Left ventricle myocardium inferior (tissue), 1 donor: Measurements from ENCODE around the gene TMEM175. TPM values are rescaled to one million over a fixed set of nuclear protein-coding genes. Genes with fewer than 3 reads are reported as not detected.

Experiments
- DNase-seq: peaks from one replicate; pipeline ENCODE4 v3.0.0-alpha.2; 2020
- H3K27ac ChIP-seq: fragments of 200-600 bp; replicated peaks from 2 replicates; pipeline ENCODE4 v1.8.0; 2021
- H3K27me3 ChIP-seq: fragments of 200-600 bp; 2 replicates; pipeline ENCODE4 v1.8.0; 2021; ENCODE audit warnings: low read depth
- H3K36me3 ChIP-seq: fragments of 200-600 bp; 2 replicates; pipeline ENCODE4 v1.8.0; 2021
- H3K4me1 ChIP-seq: fragments of 200-600 bp; 2 replicates; pipeline ENCODE4 v1.8.0; 2021
- H3K4me3 ChIP-seq: fragments of 200-600 bp; 2 replicates; pipeline ENCODE4 v1.8.0; 2021; ENCODE audit warnings: mild to moderate bottlenecking, moderate library complexity
- H3K9me3 ChIP-seq: fragments of 200-600 bp; replicated peaks from 2 replicates; pipeline ENCODE4 v1.8.0; 2021
- intact Hi-C: fragments of 100-400 bp; cut with micrococcal nuclease; formaldehyde crosslinking; loops from one replicate; pipeline ENCODE4 v1.11.0; 2022
- total RNA-seq: library from RNA; stranded (reverse); fragmentation: NEBNext Ultra II Directional; extraction: Animal tissue kit (Norgen Biotek cat#: 25700); gene quantifications from one replicate; pipeline ENCODE4 v1.2.1, GENCODE V29; 2021
- TF ChIP-seq, protein P1 (sequence below): fragments of 200-600 bp; IDR thresholded peaks from 2 replicates; pipeline ENCODE4 v1.8.0; 2021; ENCODE audit warnings: antibody characterized with exemption, mild to moderate bottlenecking, borderline replicate concordance
- donor health status: DM: no; HTN: yes; CAD: no; lungs with severe emphysema.

The TMEM175 gene
- total RNA-seq, 1 donor from 2014 or later, result 20.3 TPM

DNA sequence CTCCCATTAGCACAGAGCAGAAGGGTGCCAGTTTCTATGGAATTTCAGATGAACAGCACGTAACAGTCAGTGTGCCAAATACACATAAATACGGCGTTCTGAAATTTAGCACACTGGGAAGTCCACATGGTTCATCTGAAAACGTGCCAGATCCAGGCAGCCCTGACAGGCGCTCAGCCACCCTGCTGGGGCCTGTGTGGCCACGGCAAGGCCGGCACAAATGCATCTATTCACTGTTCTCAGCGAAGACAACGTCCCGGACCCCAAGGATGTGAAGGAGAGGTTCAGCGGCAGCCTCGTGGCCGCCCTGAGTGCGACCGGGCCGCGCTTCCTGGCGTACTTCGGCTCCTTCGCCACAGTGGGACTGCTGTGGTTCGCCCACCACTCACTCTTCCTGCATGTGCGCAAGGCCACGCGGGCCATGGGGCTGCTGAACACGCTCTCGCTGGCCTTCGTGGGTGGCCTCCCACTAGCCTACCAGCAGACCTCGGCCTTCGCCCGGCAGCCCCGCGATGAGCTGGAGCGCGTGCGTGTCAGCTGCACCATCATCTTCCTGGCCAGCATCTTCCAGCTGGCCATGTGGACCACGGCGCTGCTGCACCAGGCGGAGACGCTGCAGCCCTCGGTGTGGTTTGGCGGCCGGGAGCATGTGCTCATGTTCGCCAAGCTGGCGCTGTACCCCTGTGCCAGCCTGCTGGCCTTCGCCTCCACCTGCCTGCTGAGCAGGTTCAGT lies 25.5 kb downstream of the TMEM175 start:
- Histone ChIP-seq H3K4me3 (no peak overlapping the region), H3K27ac (no peak overlapping the region), H3K9me3 (no peaks in the 10 kb centered on the region), H3K36me3 (peaks cover 54% of the 10 kb centered on the region), H3K27me3 (no peaks in the 10 kb centered on the region), H3K4me1 (no peaks in the 10 kb centered on the region)
- intact Hi-C loops, result no loop called here
- TF ChIP-seq, protein P1, sequence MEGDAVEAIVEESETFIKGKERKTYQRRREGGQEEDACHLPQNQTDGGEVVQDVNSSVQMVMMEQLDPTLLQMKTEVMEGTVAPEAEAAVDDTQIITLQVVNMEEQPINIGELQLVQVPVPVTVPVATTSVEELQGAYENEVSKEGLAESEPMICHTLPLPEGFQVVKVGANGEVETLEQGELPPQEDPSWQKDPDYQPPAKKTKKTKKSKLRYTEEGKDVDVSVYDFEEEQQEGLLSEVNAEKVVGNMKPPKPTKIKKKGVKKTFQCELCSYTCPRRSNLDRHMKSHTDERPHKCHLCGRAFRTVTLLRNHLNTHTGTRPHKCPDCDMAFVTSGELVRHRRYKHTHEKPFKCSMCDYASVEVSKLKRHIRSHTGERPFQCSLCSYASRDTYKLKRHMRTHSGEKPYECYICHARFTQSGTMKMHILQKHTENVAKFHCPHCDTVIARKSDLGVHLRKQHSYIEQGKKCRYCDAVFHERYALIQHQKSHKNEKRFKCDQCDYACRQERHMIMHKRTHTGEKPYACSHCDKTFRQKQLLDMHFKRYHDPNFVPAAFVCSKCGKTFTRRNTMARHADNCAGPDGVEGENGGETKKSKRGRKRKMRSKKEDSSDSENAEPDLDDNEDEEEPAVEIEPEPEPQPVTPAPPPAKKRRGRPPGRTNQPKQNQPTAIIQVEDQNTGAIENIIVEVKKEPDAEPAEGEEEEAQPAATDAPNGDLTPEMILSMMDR, result no peak
- no peak for DNase-seq

DNA sequence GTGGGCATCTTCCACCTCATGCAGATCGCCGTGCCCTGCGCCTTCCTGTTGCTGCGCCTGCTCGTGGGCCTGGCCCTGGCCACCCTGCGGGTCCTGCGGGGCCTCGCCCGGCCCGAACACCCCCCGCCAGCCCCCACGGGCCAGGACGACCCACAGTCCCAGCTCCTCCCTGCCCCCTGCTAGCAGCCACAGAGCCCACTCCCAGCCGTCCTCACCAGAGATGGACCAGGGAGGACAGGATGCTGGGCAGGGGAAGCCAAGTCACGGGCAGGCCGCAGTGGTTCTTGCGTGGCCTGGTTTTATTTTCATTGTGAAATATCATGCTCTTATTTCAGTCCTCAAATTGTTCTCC lies 26.0 kb downstream of the TMEM175 start:
- TF ChIP-seq, protein P1, result no peak
- intact Hi-C loops, result no loop called here
- DNase-seq, result no peak
- H3K27me3 ChIP-seq, result no peaks in the 10 kb centered on the region
- no peaks in the 10 kb centered on the region for H3K4me1 ChIP-seq
- H3K36me3 ChIP-seq, result peaks cover 54% of the 10 kb centered on the region
- H3K9me3 ChIP-seq, result no peaks in the 10 kb centered on the region
- no peak overlapping the region for H3K27ac ChIP-seq
- H3K4me3 ChIP-seq, result no peak overlapping the region

DNA sequence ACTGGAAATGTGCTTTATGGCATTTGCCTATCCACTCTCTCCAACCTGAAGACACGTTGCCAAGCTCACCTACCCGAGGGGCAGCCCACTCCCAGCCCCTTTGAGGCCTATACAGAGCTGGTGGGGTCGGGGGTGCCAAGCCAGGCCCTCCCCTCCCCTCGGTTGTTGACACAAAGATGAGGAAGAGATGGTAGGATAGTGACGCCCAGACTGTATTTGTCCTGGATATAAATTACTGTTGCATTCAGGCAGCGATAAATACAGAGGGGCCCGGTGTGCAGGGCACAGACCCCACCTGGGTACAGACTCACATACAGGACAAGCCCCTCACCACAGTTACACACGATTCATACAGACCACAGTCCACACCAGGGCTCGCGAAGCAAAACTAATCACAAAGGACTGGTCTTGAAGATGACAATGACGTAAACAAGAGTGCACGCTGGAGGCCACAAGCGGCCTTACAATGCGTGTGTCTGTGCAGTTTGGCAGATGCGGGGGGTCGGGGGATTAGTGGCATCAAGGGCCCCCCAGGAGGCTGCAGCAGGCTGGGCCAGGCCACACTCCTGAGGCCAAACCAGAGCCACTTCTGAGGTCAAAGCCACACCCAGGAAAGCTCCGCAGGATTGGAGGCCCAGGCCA lies 26.6 kb downstream of the TMEM175 start:
- Histone ChIP-seq H3K4me3 (no peak overlapping the region), H3K4me1 (no peaks in the 10 kb centered on the region), H3K27ac (no peak overlapping the region), H3K27me3 (no peaks in the 10 kb centered on the region), H3K9me3 (no peaks in the 10 kb centered on the region), H3K36me3 (peaks cover 49% of the 10 kb centered on the region)
- TF ChIP-seq, protein P1, result no peak
- DNase-seq, result no peak
- intact Hi-C loops, result no loop called here

DNA sequence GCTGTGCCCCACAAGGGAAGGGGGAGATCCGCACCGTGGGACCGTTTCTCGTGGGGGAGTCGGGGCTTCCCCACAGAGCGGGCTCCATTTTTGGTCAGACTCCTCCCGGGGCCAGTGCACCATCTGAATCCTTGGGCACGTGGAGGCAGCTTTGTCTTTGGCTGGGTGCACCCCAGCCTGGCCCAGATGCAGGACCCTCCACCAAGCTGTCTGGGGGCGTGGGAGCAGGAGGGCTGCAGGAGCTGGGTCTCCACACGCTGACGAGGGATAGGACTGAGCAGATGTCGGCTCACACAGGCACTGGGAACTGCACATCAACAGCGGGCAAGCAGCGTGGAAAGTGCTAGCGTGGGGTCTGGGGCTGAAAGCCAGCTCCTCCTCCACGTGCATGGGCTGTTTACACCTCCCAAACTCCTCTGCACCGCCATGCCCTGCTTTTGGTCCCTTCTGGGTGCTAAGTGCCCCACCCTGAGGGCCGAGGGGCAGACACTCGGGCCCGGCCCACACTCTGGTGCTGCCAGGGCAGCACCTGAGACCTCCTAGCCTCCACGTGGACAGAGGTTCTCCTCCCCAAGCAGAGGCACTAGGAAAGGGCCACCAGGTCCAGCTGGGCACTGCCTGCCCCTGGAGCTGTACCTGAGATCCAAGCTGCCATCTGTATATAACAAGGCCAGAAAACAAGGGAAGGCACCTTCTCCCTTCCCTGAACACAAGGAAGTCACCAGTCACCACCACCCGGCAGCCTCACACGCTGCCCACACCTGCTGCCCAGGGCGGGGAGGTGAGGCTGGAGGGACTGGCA lies 27.3 kb downstream of the TMEM175 start:
- no peak overlapping the region for H3K4me3 ChIP-seq
- peaks cover 42% of the 10 kb centered on the region for H3K36me3 ChIP-seq
- no peaks in the 10 kb centered on the region for H3K4me1 ChIP-seq
- DNase-seq, result no peak
- H3K27ac ChIP-seq, result no peak overlapping the region
- intact Hi-C loops, result no loop called here
- TF ChIP-seq, protein P1, result no peak
- H3K9me3 ChIP-seq, result no peaks in the 10 kb centered on the region
- H3K27me3 ChIP-seq, result no peaks in the 10 kb centered on the region

DNA sequence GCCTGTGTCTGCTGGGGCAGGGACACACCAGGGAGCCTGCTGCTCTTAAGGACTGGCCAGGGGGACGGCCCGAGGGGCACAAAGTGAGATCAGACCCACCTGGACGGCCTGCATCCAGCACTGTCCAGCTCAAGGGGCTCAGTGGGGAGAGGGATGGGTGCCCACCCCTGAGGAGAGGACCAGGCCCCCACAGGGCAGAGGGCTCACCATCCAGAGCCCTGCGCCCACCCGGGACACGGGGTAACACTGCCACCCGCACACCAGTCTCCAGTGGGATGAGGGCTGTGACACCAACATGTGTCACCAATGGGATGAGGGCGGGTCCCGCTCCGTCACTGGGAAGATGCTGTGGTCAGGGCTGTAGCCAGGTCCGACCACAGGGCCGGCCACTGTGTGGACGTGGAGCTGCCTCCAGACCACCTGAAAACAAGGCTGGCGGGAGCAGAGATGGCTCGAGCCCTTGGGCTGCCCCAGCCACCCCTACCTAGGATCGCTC lies 27.9 kb downstream of the TMEM175 start:
- no peak for DNase-seq
- Histone ChIP-seq H3K9me3 (no peaks in the 10 kb centered on the region), H3K27ac (no peak overlapping the region), H3K4me1 (no peaks in the 10 kb centered on the region), H3K4me3 (no peak overlapping the region), H3K27me3 (no peaks in the 10 kb centered on the region), H3K36me3 (peaks cover 40% of the 10 kb centered on the region)
- TF ChIP-seq, protein P1, result no peak
- intact Hi-C loops, result no loop called here
